Measurements from ENCODE around the gene PNPLA7.

DNA sequence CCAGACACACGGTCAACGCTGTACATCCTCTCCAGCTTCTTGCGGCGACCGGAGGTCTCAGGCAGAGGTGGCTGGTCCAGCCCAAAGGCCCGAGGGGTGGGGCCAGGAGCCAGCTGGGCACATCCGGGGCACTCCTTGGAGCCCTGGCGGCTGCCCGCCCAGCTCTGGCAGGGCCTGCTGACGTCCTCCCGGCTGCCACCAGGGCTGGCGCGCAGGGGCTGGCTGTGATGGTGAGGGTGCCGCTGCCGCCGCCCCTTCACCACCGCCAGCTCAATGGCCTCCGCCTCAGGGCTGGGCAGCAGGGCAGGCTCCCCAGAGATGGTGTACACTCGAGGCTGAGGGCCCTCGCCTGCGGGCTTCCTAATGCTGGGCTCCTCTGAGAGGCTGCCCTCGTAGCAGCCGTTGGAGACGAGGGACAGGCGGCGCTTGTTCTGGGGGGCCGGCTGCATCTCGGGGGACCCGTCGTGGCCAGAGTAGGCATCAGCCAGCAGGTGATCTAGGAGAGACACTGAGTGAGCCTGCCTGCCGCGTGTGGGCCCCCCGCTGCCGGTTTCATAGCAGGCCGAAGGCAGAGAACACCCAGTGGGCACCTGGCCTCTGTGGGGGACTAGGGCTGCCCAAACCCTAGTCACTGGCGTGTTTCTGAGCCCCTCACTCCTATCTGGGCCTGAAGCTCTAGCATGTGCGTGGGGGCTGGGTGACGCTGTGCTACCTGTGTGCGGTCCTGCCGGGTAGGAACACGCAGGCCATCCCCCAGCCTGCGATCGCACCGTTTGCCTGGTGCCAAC is 92.6 kb downstream of the PNPLA7 start:
- TF ChIP-seq, protein P1, sequence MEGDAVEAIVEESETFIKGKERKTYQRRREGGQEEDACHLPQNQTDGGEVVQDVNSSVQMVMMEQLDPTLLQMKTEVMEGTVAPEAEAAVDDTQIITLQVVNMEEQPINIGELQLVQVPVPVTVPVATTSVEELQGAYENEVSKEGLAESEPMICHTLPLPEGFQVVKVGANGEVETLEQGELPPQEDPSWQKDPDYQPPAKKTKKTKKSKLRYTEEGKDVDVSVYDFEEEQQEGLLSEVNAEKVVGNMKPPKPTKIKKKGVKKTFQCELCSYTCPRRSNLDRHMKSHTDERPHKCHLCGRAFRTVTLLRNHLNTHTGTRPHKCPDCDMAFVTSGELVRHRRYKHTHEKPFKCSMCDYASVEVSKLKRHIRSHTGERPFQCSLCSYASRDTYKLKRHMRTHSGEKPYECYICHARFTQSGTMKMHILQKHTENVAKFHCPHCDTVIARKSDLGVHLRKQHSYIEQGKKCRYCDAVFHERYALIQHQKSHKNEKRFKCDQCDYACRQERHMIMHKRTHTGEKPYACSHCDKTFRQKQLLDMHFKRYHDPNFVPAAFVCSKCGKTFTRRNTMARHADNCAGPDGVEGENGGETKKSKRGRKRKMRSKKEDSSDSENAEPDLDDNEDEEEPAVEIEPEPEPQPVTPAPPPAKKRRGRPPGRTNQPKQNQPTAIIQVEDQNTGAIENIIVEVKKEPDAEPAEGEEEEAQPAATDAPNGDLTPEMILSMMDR (IDR thresholded peaks at IDR 0.05), result no peak
- TF ChIP-seq POLR2AphosphoS5 (IDR thresholded peaks at IDR 0.05; ENCODE audit: low read depth, low read length) (no peak), TCF7L2 (IDR thresholded peaks at IDR 0.05; ENCODE audit: low read depth, low read length) (no peak), SIN3A (IDR thresholded peaks at IDR 0.05; ENCODE audit: borderline replicate concordance, insufficient read depth, low read depth, low read length) (no peak)
- TF ChIP-seq, protein P2, sequence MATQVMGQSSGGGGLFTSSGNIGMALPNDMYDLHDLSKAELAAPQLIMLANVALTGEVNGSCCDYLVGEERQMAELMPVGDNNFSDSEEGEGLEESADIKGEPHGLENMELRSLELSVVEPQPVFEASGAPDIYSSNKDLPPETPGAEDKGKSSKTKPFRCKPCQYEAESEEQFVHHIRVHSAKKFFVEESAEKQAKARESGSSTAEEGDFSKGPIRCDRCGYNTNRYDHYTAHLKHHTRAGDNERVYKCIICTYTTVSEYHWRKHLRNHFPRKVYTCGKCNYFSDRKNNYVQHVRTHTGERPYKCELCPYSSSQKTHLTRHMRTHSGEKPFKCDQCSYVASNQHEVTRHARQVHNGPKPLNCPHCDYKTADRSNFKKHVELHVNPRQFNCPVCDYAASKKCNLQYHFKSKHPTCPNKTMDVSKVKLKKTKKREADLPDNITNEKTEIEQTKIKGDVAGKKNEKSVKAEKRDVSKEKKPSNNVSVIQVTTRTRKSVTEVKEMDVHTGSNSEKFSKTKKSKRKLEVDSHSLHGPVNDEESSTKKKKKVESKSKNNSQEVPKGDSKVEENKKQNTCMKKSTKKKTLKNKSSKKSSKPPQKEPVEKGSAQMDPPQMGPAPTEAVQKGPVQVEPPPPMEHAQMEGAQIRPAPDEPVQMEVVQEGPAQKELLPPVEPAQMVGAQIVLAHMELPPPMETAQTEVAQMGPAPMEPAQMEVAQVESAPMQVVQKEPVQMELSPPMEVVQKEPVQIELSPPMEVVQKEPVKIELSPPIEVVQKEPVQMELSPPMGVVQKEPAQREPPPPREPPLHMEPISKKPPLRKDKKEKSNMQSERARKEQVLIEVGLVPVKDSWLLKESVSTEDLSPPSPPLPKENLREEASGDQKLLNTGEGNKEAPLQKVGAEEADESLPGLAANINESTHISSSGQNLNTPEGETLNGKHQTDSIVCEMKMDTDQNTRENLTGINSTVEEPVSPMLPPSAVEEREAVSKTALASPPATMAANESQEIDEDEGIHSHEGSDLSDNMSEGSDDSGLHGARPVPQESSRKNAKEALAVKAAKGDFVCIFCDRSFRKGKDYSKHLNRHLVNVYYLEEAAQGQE (IDR thresholded peaks at IDR 0.05; ENCODE audit: insufficient read depth in 1 of 2, low read depth in 2 of 2, low read length in 1 of 2), result no peak

Data from Panc1 (cell line).